Measurements from ENCODE around the gene SLC35D1.
"Not testable (repeated sequence)": the region's sequence is repeated elsewhere in the genome, so short reads cannot be mapped to it uniquely, and the experiment has no call there.

SLC35D1 gene

GRCh38 chr1:67001682-67002425, 52.1 kb downstream of the SLC35D1 start:
- DNase-seq, result no peak
- intact Hi-C loops (cut with DNase I), result no loop called here

- intact Hi-C loops (cut with DNase I), result loop anchor here (5.0 kb wide), 1 partner anchor 147 kb away; no protein-coding TSS in a partner anchor
- no peak for DNase-seq
These were observed 54.1 kb downstream of the SLC35D1 start for GRCh38 chr1:66999640-67000400.

- intact Hi-C loops (cut with DNase I), result loop anchor here (5.0 kb wide), 1 partner anchor 148 kb away; no protein-coding TSS in a partner anchor
- DNase-seq, result peak in 1 of 42 donors; percentile 7
These were observed 55.0 kb downstream of the SLC35D1 start for GRCh38 chr1:66998972-66999371.

- intact Hi-C loops (cut with DNase I), result loop anchor here (5.0 kb wide), 1 partner anchor 151 kb away; no protein-coding TSS in a partner anchor
- peak in 39 of 42 donors; percentile 35 to 86 (median 69) for DNase-seq
These were observed 57.8 kb downstream of the SLC35D1 start for GRCh38 chr1:66996018-66996682.

- intact Hi-C loops (cut with DNase I), result no loop called here
- DNase-seq, result no peak
These were observed 60.9 kb downstream of the SLC35D1 start for GRCh38 chr1:66993076-66993475.

GRCh38 chr1:66985835-66986234, 68.1 kb downstream of the SLC35D1 start:
- DNase-seq, result no peak
- intact Hi-C loops (cut with DNase I), result no loop called here

- intact Hi-C loops (cut with DNase I), result no loop called here
- no peak for DNase-seq
These were observed 69.5 kb downstream of the SLC35D1 start for GRCh38 chr1:66984491-66984890.

GRCh38 chr1:66982561-66983260, 71.2 kb downstream of the SLC35D1 start:
- intact Hi-C loops (cut with DNase I), result no loop called here
- no peak for DNase-seq

- intact Hi-C loops (cut with DNase I), result no loop called here
- DNase-seq, result peak in 39 of 42 donors; percentile 11 to 84 (median 58)
These were observed 72.3 kb downstream of the SLC35D1 start for GRCh38 chr1:66981679-66982078.

GRCh38 chr1:66980745-66981367, 73.1 kb downstream of the SLC35D1 start:
- intact Hi-C loops (cut with DNase I), result no loop called here
- DNase-seq, result no peak

GRCh38 chr1:66979621-66980020, 74.3 kb downstream of the SLC35D1 start:
- DNase-seq; intact Hi-C loops (cut with DNase I): not testable (repeated sequence)

- DNase-seq, result no peak
- intact Hi-C loops (cut with DNase I), result no loop called here
These were observed 75.7 kb downstream of the SLC35D1 start for GRCh38 chr1:66978201-66978600.

GRCh38 chr1:66968574-66968973, 85.4 kb downstream of the SLC35D1 start:
- DNase-seq, result no peak
- intact Hi-C loops (cut with DNase I), result no loop called here

GRCh38 chr1:66966188-66966873, 87.6 kb downstream of the SLC35D1 start:
- intact Hi-C loops (cut with DNase I), result not testable (repeated sequence)

GRCh38 chr1:66957938-66958337, 96.0 kb downstream of the SLC35D1 start:
- intact Hi-C loops (cut with DNase I), result no loop called here
- DNase-seq, result no peak

More at GRCh38 chr1:66966188-66966873, 87.6 kb downstream of the SLC35D1 start:
- not testable (repeated sequence) for DNase-seq

GRCh38 chr1:66954208-66954607, 99.7 kb downstream of the SLC35D1 start:
- no peak for DNase-seq
- intact Hi-C loops (cut with DNase I), result no loop called here

GRCh38 chr1:66951513-66951912, 102.4 kb downstream of the SLC35D1 start:
- no peak for DNase-seq
- intact Hi-C loops (cut with DNase I), result no loop called here
